Activated CD8-positive, alpha-beta memory T cell treated with anti-CD3 and anti-CD28 coated beads, Interleukin-2, amount 10 ng/mL, durations not matched to agents 7 days and 5 days (primary cell): ENCODE results near the gene DGKI. TPM values are rescaled to one million over a fixed set of nuclear protein-coding genes. Genes with fewer than 3 reads are reported as not detected.

Source experiments
- ATAC-seq: fragments of 150-1000 bp; cut with Tn5 transposase; one replicate; pipeline ENCODE4 v1.10.0; 2021; ENCODE audit warnings: moderate library complexity
- CTCF ChIA-PET: fragments of 350-600 bp; sonication (Branson Sonifier 250); formaldehyde crosslinking; loops from one replicate; lab custom pipeline; 2021; ENCODE audit warnings: antibody characterized with exemption; lab: Charles Lee
- DNase-seq: peaks from one replicate; pipeline ENCODE4 v3.0.0-alpha.2; 2020
- H3K27ac Mint-ChIP-seq: one replicate; pipeline ENCODE4 v1.8.0; 2021; ENCODE audit warnings: mild to moderate bottlenecking, mixed read lengths
- H3K27me3 Mint-ChIP-seq: one replicate; pipeline ENCODE4 v1.8.0; 2021; ENCODE audit warnings: mixed read lengths
- H3K36me3 Mint-ChIP-seq: one replicate; pipeline ENCODE4 v1.8.0; 2021; ENCODE audit warnings: mild to moderate bottlenecking, mixed read lengths
- H3K4me1 Mint-ChIP-seq: one replicate; pipeline ENCODE4 v1.8.0; 2021; ENCODE audit warnings: mixed read lengths
- H3K4me3 Mint-ChIP-seq: one replicate; pipeline ENCODE4 v1.8.0; 2021; ENCODE audit warnings: mild to moderate bottlenecking, moderate library complexity, mixed read lengths
- H3K9me3 Mint-ChIP-seq: one replicate; pipeline ENCODE4 v1.8.0; 2022; ENCODE audit warnings: low read depth, mixed read lengths
- total RNA-seq, 2 experiments: library from RNA; stranded (reverse); gene quantifications; one replicate each; pipeline ENCODE4 v1.2.3, GENCODE V29; 2021

DGKI gene
- total RNA-seq, 2 experiments from 2014 or later, result 2.2 TPM; not detected in 1

DNA sequence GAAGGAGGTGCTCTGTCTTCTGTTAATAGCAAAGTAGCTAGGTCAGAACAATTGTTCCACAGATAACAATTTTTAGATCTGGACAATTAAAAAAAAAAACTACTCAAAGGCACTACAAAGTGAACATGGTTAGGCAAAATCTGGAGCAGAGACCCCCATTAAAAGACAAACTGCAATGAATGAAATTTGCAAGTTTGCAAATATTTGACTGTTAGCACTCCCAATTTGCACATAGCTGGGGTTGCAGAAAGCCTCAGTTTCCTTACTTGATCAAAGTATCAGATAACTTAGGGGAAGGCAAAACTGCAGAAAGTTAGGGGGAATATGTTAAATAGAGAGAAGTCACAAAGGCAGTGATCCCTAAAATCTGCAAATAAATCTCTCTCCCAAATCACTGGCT, 68.3 kb downstream of the DGKI start:
- DNase-seq (no peak), ATAC-seq (no peak)
- H3K27ac Mint-ChIP-seq, result no peak overlapping the region

DNA sequence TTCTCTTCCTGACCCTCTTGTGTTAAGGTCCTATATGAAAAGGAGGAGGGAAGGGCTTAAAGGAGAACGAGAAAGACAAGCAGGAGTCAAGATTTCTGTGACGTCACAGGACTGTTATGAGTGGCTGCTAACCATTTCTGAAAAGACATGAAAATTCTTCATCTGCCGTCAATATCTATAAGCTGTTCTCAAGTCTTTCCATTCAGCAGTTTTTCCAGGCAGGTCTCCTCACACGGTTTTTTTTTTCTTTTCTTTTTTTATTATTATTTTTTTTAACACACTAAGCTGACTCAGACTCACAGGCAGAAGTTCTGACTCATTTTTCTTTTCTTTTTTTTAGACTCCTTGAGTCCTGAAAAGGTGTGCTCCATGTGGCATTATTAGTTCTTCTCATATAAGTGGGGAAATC, 72.0 kb downstream of the DGKI start:
- Mint-ChIP-seq H3K4me1 (no peaks in the 10 kb centered on the region), H3K4me3 (no peak overlapping the region), H3K36me3 (no peaks in the 10 kb centered on the region), H3K9me3 (no peaks in the 10 kb centered on the region), H3K27me3 (peaks cover 13% of the 10 kb centered on the region), H3K27ac (no peak overlapping the region)
- CTCF ChIA-PET, result no interaction called here
- ATAC-seq (no peak), DNase-seq (no peak)

More for the DNA sequence above, 68.3 kb downstream of the DGKI start:
- H3K36me3 Mint-ChIP-seq, result no peaks in the 10 kb centered on the region
- H3K4me1 Mint-ChIP-seq, result no peaks in the 10 kb centered on the region
- H3K4me3 Mint-ChIP-seq, result no peak overlapping the region
- CTCF ChIA-PET, result no interaction called here
- peaks cover 35% of the 10 kb centered on the region for H3K27me3 Mint-ChIP-seq
- no peaks in the 10 kb centered on the region for H3K9me3 Mint-ChIP-seq

DNA sequence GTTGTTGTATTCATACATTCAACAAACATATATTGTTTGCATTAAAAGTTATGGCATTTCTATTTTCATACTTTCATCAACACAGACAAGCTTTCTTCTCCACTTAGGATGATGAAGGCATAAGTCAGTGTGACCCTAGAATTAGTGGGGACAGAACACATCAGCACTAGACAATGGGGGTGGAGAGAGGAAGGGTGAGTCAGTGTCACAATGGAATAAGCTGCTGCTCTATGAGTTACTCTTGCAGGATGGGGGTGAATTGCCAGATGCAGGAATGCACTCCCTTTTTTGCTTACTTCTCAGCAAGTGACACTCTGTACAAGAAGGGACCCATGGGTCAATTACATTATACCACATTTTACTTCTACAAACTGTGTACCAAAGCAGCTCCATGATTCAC, 74.0 kb downstream of the DGKI start:
- Mint-ChIP-seq H3K9me3 (no peaks in the 10 kb centered on the region), H3K27me3 (no peaks in the 10 kb centered on the region), H3K27ac (no peak overlapping the region), H3K4me3 (no peak overlapping the region), H3K36me3 (no peaks in the 10 kb centered on the region), H3K4me1 (no peaks in the 10 kb centered on the region)
- no peak for ATAC-seq
- no peak for DNase-seq
- CTCF ChIA-PET, result no interaction called here

DNA sequence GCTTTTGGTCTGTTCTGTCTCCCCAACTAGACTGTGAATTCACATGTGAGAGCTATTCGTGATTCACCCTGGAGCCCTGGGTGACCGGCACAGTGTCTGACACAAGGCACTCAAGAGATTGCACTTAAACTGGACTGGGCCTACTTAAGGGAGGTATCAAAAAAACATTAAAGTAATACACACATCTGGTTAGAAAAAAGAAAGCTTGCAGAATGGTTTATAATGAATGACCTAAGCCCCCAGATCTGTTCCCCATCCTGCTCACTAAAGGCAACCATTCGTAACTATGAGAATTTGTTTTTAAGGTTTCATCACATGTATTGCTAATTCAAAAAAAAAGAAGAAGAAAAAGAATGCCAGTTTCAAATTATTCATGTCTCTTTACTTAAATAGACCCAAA, 74.5 kb downstream of the DGKI start:
- H3K4me3 Mint-ChIP-seq, result no peak overlapping the region
- CTCF ChIA-PET, result no interaction called here

DNA sequence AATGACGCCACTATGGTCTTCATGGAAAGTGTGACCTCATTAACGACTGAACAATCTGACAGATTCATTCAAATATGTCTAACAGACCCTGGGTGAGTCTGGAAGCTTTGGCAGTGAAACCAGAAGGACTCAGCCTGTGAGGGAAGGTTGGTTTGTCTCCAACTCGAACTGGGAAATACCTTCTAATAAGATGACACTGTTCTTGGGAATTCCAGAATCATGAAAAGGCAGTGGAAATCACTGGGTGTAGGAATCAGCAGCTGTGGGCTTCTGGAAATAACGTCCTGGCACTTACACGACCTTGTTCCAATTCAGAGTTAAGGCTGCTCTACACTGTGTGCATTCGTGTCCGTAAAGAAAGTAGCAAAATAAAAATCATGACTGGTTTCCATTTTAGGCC, 75.1 kb downstream of the DGKI start:
- Mint-ChIP-seq H3K36me3 (no peaks in the 10 kb centered on the region), H3K27ac (no peak overlapping the region), H3K27me3 (no peaks in the 10 kb centered on the region), H3K4me1 (no peaks in the 10 kb centered on the region), H3K9me3 (no peaks in the 10 kb centered on the region), H3K4me3 (no peak overlapping the region)
- no peak for ATAC-seq
- CTCF ChIA-PET, result no interaction called here
- no peak for DNase-seq

More for the DNA sequence above, 74.5 kb downstream of the DGKI start:
- Mint-ChIP-seq H3K27me3 (no peaks in the 10 kb centered on the region), H3K9me3 (no peaks in the 10 kb centered on the region), H3K4me1 (no peaks in the 10 kb centered on the region), H3K36me3 (no peaks in the 10 kb centered on the region), H3K27ac (no peak overlapping the region)
- ATAC-seq, result no peak
- DNase-seq, result no peak

DNA sequence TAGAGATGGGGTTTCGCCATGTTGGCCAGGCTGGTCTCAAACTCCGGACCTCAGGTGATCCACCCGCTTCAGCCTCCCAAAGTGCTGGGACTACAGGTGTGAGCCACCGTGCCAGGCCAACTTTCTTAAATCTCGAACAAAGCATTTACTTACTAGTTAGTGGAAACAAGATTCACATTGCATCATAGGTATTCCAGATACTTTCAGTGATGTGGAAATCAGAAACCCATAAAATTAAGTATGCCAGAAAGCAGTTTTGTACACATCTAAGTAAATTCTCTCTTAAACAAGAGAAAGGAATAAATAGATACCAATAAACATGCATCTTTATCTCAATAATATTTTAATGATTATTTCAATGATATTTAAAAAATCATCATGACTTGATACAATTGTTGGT, 75.5 kb downstream of the DGKI start:
- Mint-ChIP-seq H3K36me3 (no peaks in the 10 kb centered on the region), H3K27ac (no peak overlapping the region), H3K4me1 (no peaks in the 10 kb centered on the region), H3K4me3 (no peak overlapping the region), H3K27me3 (no peaks in the 10 kb centered on the region), H3K9me3 (no peaks in the 10 kb centered on the region)
- ATAC-seq, result no peak
- no peak for DNase-seq
- CTCF ChIA-PET, result no interaction called here

DNA sequence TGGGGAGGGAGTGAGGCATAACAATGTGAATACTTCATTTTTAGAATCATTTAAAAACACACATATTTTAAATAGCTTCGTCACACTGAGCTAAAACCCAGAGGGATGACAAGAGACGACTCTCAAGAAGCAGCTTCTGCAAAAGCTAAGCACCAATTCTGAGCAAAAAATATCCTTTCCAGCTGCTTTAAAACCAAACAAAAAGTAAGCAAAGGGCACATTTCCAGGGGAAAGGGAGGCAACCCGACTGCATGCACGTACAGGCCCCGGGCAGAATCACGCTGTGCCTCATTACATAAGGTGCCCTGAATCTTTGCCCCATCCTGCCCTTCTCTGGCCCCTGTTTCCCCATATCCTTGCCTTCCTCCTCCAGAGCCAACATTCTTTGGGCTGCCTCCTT, 78.4 kb downstream of the DGKI start:
- ATAC-seq, result no peak
- H3K4me3 Mint-ChIP-seq, result no peak overlapping the region
- no peak for DNase-seq
- H3K9me3 Mint-ChIP-seq, result no peaks in the 10 kb centered on the region
- H3K27me3 Mint-ChIP-seq, result no peaks in the 10 kb centered on the region
- CTCF ChIA-PET, result no interaction called here
- no peak overlapping the region for H3K27ac Mint-ChIP-seq
- H3K36me3 Mint-ChIP-seq, result no peaks in the 10 kb centered on the region
- H3K4me1 Mint-ChIP-seq, result no peaks in the 10 kb centered on the region

DNA sequence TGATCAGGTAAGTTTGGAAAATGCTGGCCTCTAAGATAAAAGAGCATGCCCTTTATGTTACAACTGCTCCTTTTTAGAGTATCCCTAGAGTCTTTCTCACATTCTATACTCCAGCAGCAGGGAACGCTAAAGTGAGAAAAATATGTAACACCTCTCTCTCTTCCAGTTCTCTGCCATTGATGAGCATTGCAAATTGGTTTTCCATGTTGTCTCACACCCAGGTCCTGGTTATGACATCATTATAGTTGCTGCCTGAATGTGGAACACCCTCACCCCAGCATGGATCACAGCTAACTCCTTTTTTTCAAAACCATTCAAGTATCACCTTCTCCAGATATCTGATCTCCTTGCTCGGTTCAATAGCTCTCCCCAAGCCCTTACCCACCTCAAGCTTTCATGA, 84.4 kb downstream of the DGKI start:
- CTCF ChIA-PET, result no interaction called here
- H3K4me1 Mint-ChIP-seq, result no peaks in the 10 kb centered on the region
- H3K9me3 Mint-ChIP-seq, result no peaks in the 10 kb centered on the region
- no peaks in the 10 kb centered on the region for H3K36me3 Mint-ChIP-seq
- DNase-seq (no peak), ATAC-seq (no peak)
- no peak overlapping the region for H3K4me3 Mint-ChIP-seq
- no peaks in the 10 kb centered on the region for H3K27me3 Mint-ChIP-seq
- no peak overlapping the region for H3K27ac Mint-ChIP-seq

DNA sequence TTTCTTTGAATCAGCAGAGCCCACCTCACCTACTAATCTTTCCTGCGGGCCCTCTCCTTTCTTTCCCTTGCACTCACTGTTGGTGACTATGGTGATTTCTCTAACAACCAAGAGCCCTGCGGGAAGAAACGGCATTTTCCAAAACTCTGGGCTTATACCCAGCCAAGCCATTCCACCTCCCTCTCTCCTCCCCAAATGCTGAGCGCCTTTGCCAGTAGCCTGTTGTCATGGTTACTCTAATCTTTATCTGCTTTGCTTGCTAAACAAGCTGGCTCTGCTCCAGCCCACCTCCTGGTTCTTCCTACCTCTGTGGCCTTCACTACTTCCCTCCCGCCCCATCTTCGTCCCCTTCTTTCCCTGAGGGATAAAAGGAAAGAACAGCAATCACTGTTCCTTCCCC, 86.7 kb downstream of the DGKI start:
- Mint-ChIP-seq H3K36me3 (no peaks in the 10 kb centered on the region), H3K9me3 (no peaks in the 10 kb centered on the region), H3K27me3 (peaks cover 3% of the 10 kb centered on the region), H3K4me3 (no peak overlapping the region), H3K27ac (no peak overlapping the region), H3K4me1 (no peaks in the 10 kb centered on the region)
- ATAC-seq (no peak), DNase-seq (no peak)
- CTCF ChIA-PET, result no interaction called here

DNA sequence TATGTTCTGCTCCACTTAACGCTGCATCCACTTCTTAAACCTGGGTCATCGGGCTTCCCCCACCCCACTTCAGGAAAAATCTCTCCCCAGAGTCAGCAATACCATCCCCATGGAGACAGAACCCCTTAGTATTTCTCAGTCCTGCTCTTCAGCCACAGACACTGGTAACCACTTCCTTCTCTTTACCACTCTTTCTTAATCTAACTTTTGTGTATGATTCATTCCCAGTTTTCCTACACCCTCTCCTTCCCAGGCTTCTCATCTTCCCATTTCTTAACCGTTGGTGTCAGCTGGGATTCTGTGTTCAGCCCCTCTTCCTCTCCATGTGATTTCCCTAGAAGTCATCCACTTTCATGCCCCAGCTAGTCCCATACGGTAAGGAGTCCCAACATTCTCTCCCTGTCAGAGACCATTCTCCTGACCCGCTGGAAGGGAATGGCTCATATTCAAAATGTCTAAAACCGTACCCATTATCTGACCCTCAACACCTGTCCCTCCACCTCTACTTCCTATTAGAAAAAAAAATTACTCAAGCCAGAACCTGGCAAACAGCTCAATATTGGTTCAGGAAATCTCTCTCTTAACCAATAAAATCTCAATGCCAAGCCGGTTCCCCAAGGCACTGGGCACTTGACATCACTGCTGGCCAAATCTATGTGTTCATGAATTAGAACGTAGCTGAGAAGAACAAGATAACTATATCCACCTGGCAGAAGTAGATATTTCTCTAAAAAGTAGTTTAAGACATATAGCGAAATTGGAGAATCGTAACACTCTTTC, 89.4 kb downstream of the DGKI start:
- no peak for DNase-seq
- ATAC-seq, result no peak
- CTCF ChIA-PET, result no interaction called here
- Mint-ChIP-seq H3K27ac (no peak overlapping the region), H3K9me3 (no peaks in the 10 kb centered on the region), H3K4me1 (no peaks in the 10 kb centered on the region), H3K36me3 (no peaks in the 10 kb centered on the region), H3K27me3 (peaks cover 16% of the 10 kb centered on the region), H3K4me3 (no peak overlapping the region)

DNA sequence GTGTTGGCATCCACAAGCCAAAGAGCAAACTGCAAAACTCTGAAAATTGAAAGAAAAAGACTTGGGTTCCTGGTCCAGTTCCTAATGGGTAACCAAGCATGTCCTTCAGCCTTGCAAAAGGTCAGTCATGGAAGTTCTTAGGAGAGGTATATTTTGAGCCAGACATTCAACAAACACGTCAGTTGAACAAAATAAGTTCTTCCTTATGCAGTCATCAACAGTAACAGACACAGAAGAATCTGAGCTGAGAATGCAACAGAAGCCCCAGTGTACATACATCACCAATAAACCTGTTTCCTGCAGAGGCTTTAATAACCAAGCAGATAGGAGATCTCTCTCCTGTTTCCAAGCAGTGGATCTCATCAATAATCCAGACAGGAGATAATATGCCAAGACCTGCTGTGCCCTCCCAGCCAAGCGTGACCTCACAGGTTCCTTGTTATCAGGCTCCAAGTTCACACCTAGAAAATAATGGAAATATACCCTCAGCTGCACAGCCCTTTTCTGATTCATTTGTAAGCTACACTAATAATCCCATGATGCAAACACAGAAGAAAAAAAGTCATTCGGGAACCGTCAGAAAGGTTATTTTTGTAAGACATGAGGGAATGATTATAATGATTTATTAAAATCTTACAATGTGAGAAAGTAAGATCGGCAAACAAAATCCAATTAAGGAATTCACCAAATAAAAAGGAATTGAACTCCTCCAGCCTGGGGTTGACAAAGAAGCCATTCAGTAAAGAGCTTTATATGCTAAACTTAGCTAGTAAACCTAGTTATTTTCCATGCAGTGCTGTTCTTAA, 90.7 kb downstream of the DGKI start:
- CTCF ChIA-PET, result interaction anchor here (0.6 kb wide), 1 partner anchor 100 kb away, joined by 3 read pairs; no protein-coding TSS in a partner anchor
- no peaks in the 10 kb centered on the region for H3K9me3 Mint-ChIP-seq
- no peak overlapping the region for H3K27ac Mint-ChIP-seq
- no peaks in the 10 kb centered on the region for H3K36me3 Mint-ChIP-seq
- DNase-seq (no peak), ATAC-seq (no peak)
- H3K4me3 Mint-ChIP-seq, result no peak overlapping the region
- no peaks in the 10 kb centered on the region for H3K4me1 Mint-ChIP-seq
- peaks cover 16% of the 10 kb centered on the region for H3K27me3 Mint-ChIP-seq

DNA sequence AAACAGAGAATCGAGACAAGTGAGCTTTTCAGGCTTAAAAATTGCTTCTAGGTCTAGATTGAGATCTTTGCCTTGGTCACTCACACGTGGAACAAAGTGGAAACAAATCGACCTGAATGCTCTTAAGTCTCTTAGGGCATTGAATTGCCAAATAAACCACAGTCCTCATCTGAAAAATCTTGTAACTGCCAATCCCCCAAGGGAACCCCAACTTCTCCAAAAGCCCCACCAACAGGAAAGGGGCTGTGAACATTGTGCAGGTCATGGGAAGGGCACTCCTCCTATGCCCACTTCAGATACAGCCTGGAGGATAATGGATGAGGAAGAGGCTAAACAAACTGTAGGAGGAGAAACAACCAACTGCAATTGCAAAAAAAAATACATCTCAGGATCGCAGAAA, 91.3 kb downstream of the DGKI start:
- ATAC-seq (no peak), DNase-seq (no peak)
- no peak overlapping the region for H3K4me3 Mint-ChIP-seq
- no peaks in the 10 kb centered on the region for H3K9me3 Mint-ChIP-seq
- H3K27ac Mint-ChIP-seq, result no peak overlapping the region
- CTCF ChIA-PET, result no interaction called here
- H3K36me3 Mint-ChIP-seq, result no peaks in the 10 kb centered on the region
- H3K4me1 Mint-ChIP-seq, result no peaks in the 10 kb centered on the region
- peaks cover 16% of the 10 kb centered on the region for H3K27me3 Mint-ChIP-seq

DNA sequence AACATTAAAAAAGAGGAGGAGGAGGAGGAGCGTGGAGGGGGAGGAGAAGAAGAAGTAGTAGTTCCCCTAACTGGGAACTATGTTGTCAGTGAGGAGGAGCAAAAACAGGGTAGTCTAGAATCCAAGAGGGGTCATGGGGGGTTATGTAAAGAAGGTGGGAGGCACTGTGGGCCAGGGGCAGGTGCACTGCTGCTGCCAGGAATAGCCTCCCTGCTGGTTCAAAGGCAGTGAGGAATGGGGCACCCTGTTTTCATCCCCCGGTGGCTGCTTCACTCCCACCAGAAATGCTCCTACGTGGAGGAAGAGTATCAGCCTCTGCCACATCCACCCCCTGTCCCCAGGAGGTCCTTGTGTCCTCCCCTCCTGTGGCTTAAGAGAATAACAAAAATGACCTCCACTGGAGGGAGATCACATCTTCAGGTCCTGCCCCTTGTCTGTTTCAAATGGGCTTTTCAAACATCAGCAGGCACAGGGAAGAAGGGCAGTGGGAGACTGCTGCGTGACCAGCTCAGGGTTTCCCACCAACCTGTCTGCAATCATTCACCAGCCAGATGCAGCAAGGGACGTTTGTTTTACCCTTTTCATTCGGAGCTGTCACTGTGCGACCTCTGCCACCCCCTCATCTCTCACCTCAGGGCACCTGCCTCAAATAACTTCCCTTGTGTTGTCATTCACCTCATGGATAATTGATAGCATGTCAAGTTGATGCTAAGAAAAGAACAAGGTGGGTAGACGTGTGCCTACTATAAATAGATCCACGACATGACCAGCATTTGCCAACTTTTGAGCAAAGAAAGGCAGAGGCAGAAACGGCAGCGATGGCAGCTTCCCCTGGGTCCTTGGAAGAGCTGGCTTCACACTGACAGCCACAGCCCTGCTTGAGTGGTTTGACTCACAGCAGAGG, 92.6 kb downstream of the DGKI start:
- no peak overlapping the region for H3K27ac Mint-ChIP-seq
- CTCF ChIA-PET, result no interaction called here
- H3K4me3 Mint-ChIP-seq, result no peak overlapping the region
- ATAC-seq (no peak), DNase-seq (no peak)
- H3K9me3 Mint-ChIP-seq, result no peaks in the 10 kb centered on the region
- H3K27me3 Mint-ChIP-seq, result peaks cover 16% of the 10 kb centered on the region
- no peaks in the 10 kb centered on the region for H3K4me1 Mint-ChIP-seq
- no peaks in the 10 kb centered on the region for H3K36me3 Mint-ChIP-seq
